Peyer's patch (tissue), 4 donors: ENCODE data around the gene TGDS.

ENCODE experiments used
- CTCF ChIP-seq, 6 experiments: fragments of 450-650 bp in 4 of 6; fragments of 200-600 bp in 2 of 6; sonication (generic) in 1 of 6; IDR thresholded peaks; one replicate each; pipeline ENCODE4 v1.5.1; 2017 to 2019; ENCODE audit warnings: antibody characterized with exemption in 6 of 6, mild to moderate bottlenecking in 3 of 6, moderate library complexity in 1 of 6
- POLR2A ChIP-seq, 2 donors: fragments of 450-650 bp; IDR thresholded peaks; one replicate each; pipeline ENCODE4 v1.5.1; 2017; ENCODE audit warnings: antibody characterized with exemption in 2 of 2, mild to moderate bottlenecking in 2 of 2, moderate library complexity in 2 of 2

GRCh38 chr13:94585543-94586101, 10.3 kb downstream of the TGDS start:
- TF ChIP-seq CTCF (IDR thresholded peaks at IDR 0.05) (no peak), POLR2A (IDR thresholded peaks at IDR 0.05) (no peak)
